Kasumi-1 (cell line): Measurements from ENCODE around the gene ALDH3A2.

Source experiments
- DNase-seq, 2 experiments: peaks; one replicate each; lab custom pipeline; 2025; lab: John Stamatoyannopoulos, UW

The ALDH3A2 gene

GRCh38 chr17:19716108-19717030 lies 67.8 kb downstream of the ALDH3A2 start, which contains the start of gene SLC47A2:
Gene SLC47A2, minus strand, starts transcription at chr17:19716584. Its CDS starts 29 bp downstream, at chr17:19716555.
- no peak for DNase-seq

GRCh38 chr17:19717031-19717360 lies 68.4 kb downstream of the ALDH3A2 start:
- no peak for DNase-seq

DNA sequence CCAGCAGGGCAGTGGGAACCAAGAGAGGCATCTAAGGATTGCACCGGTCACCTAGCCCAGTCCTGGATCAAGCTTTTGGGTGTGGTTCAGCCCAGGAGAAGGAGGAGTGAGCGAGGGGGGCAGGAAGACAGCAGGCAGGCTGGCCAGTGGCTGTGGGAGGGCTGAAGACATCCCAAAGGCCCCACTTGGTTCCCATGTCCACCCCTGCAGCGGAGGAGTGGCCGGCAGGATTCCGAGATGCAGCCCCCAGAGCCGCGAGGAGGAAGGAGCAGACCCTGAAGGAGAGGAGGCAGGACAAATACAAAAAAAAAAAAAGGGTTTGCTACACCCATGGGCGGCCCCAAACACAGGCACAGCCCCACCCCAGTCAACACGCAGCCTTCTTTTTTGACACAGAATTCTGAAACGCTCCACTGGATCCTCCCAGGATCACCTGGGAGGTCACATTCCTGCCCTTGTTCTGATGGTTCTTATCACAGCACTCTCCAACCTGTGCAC lies 68.9 kb downstream of the ALDH3A2 start:
- no peak for DNase-seq

DNA sequence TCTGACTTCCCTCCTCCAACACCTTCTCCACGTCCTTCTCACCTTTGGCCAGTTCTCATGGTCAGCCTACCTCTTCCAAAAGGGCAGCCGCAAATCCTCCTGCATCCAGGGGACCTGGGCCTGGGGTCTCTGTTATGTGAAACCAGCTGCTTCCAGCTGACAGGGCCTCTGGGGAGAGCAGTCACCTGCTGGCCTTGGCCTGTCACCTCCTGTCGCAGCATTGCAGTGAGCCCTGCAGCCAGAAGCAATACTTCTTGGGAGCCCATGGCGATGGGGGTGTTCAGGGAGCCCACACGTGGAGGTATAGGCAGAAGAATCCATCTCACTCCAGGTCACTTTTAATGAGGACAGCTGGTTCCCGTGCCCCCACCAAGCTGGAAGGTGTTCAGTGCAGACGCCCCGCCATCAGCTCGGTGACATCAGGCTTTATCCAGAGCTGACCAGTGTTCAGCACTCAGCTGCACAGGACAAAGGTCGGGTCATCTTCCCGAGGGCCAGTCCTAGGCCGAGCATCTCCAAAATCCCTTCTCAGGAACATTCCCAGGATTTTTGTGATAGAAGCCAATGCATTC lies 69.6 kb downstream of the ALDH3A2 start:
- DNase-seq: no peak

- DNase-seq: no peak
These were observed 70.2 kb downstream of the ALDH3A2 start for GRCh38 chr17:19718613-19719354.

GRCh38 chr17:19719355-19720209 lies 71.0 kb downstream of the ALDH3A2 start:
- DNase-seq: no peak

- DNase-seq: no peak
These were observed 71.6 kb downstream of the ALDH3A2 start for GRCh38 chr17:19720210-19720475.

DNA sequence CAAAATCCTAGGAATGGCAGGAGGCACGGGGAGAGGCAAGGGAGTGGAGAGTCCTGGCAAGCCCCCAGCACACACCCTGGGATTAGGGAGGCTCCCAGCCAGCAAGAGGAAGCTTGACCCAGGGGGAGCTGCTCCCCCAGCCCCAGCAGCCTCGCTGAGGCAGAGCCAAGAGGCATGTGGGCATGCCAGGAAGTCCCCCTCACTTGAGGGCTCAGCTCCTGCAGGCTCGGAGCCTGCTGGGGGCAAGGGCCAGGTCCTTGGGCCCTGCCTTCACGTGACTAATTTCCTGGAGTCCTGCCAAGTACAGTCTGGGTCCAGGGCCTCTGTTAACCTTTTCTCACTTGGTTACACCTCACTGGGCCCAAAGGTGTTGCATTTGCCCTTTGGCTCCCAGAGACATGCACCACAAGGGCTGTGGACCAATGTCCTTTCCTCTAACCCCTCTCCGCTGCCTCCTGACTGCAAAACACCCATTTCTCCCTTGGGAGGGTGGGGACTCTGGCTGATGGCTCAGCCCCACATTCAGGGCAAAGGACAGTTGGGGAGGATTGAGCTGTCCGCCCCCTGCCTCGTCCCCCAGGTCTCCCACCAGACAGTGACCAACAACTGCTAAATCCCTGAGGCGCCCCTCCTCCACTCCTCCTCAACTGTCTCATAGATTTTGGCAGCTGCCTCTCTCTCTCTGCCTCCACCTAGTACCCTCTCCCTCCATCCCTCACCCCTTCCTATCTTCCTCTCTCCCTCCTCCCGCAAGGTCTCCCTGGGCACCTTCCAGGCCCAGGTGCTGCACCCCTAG lies 72.3 kb downstream of the ALDH3A2 start:
- no peak for DNase-seq

DNA sequence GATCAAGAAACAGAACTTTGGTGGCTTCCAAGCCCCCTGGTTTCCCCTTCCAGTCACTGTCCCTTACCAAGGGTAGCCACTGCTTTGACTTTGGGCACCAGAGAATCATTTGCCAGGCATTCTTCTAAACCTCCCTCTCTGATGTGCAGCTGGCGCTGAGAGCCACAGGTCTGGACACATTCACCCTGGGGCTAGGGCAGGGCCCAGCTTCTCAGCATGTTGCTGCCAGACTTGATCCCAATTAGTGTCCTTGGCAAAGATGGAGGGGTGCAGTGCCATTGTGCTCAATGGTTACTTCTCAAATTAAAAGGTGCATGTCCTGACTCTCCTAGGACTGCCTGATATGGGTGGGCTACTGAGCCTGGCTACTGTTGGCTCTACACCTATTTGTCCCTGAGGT lies 75.4 kb downstream of the ALDH3A2 start:
- DNase-seq: no peak

DNA sequence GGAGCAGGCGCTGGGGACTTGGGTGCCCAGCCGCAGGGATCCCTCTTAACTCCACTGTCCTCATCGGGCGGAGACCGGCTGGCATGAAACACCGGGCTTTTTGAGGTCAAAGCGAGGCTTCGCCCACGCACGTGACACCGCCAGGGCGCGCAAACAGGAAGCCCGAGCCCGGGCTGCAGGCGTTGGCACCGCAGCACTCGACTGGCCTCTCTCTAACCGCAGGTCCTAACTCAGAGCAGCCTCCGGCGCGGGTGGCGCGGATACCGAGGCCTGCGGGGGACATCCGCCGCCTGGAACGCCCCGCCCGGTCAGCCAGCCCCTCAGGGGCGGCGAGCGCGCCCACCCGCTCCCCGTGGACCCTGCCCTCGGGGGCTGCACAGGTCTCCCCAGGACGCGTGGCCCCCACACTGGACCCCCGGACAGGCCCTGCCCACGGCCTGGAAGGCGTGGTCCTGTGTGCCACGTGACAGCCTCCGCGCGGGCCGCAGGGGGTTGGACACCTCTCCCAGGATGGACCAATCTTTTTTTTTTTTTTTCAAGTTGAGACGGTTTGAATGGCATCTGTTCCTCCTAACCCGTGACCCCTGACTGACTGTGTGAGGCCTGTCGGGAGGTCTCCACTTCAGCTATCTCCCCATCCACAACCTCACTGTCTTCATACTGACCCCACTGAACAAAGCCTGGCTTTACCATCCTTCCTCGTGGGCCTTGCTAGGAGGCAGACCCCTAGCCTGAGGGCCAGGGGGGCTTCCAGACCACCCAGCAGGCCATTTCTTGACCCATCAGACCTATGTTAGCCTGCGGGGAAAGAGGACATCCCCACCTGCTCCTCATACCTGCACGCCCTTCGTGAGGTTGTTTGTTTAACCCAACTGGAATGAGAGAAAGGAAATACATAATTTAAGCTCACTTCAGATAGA lies 76.2 kb downstream of the ALDH3A2 start:
- DNase-seq: no peak

- DNase-seq: no peak
These were observed 76.9 kb downstream of the ALDH3A2 start for GRCh38 chr17:19725486-19725885.

DNA sequence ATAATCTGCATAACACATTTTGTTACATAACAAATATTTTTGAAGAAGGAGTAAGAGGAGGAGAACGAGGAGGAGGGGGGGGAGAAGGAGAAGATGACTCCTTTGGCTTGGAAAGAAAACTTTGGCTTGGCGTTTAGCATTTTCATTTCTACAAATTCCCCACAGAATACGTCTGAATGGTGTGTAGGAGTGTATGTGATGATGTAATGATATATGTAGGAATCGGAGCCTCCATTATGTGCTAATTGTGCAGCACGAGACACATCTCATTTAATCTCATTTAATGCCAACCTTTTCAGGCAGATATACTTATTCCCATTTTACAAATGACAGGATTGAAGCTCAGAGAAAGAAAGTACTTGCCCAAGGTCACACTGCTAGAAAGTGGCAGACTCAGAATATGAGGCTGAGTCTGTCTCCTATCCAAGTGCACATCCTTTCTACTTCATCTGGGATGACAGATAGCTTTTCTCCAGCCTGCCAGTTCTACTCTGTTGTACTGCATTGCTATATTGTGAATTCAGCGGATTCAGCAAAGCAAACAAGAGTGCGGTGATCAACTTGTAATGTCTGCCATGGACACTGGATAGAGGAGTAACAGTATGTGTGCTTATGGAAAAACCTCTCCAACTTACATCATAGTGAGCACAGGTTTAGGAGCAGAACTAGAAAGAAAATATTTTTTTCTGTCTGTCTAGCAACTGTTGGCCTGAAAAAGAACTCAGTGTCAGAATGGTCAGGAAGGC lies 78.3 kb downstream of the ALDH3A2 start:
- DNase-seq: no peak
